DND-41 (cell line): Measurements from ENCODE around the gene CRACR2A.

Experiments used
- ATAC-seq: fragments of 200-7000 bp; cut with Tn5 transposase; 3 replicates; pipeline ENCODE4 v1.9.1; 2021; ENCODE audit warnings: low read depth; ENCODE audit not compliant: insufficient read depth
- DNase-seq: peaks from one replicate; pipeline ENCODE4 v3.0.0-alpha.2; 2020
- H2AFZ ChIP-seq: 2 replicates; pipeline ENCODE4 v1.6.0; 2012; ENCODE audit warnings: low read depth, low read length
- H3K27ac ChIP-seq: 2 replicates; pipeline ENCODE4 v1.5.1; 2012; ENCODE audit warnings: low read length, inconsistent platforms
- H3K27me3 ChIP-seq: fragments of 200-600 bp; sonication (generic); 2 replicates; pipeline ENCODE4 v1.6.0; 2012; ENCODE audit warnings: low read length, mild to moderate bottlenecking, inconsistent platforms; ENCODE audit not compliant: insufficient read depth, poor library complexity
- H3K36me3 ChIP-seq: 2 replicates; pipeline ENCODE4 v1.5.1; 2012; ENCODE audit warnings: low read length, inconsistent platforms; ENCODE audit not compliant: insufficient read depth
- H3K4me1 ChIP-seq: 2 replicates; pipeline ENCODE4 v1.5.1; 2012; ENCODE audit warnings: mild to moderate bottlenecking, low read length; ENCODE audit not compliant: insufficient read depth
- H3K4me2 ChIP-seq: 2 replicates; pipeline ENCODE4 v1.6.0; 2012; ENCODE audit warnings: mild to moderate bottlenecking, moderate library complexity, low read length, inconsistent platforms; ENCODE audit not compliant: insufficient read depth
- H3K4me3 ChIP-seq, 2 experiments: fragments of 200-600 bp in 1 of 2; shearing (Covaris generic) in 1 of 2; 2 replicates each; pipeline ENCODE4 v1.5.1; 2012 to 2016; ENCODE audit warnings: inconsistent platforms in 2 of 2, low read length in 2 of 2, mild to moderate bottlenecking in 2 of 2, low read depth in 1 of 2, moderate library complexity in 1 of 2
- H3K79me2 ChIP-seq: 2 replicates; pipeline ENCODE4 v1.6.0; 2012; ENCODE audit warnings: low read length, inconsistent platforms; ENCODE audit not compliant: insufficient read depth
- H3K9ac ChIP-seq: 2 replicates; pipeline ENCODE4 v1.6.0; 2012; ENCODE audit warnings: low read depth, mild to moderate bottlenecking, inconsistent platforms, low read length, moderate library complexity
- H3K9me3 ChIP-seq: 2 replicates; pipeline ENCODE4 v1.5.1; 2012; ENCODE audit warnings: low read length, moderate library complexity, mild to moderate bottlenecking, inconsistent platforms; ENCODE audit not compliant: insufficient read depth, severe bottlenecking
- H4K20me1 ChIP-seq: 2 replicates; pipeline ENCODE4 v1.6.0; 2012; ENCODE audit warnings: low read length; ENCODE audit not compliant: insufficient read depth
- EZH2 ChIP-seq: IDR thresholded peaks from 3 replicates; pipeline ENCODE4 v1.6.1; 2012; ENCODE audit warnings: borderline replicate concordance, low read depth, mild to moderate bottlenecking, moderate library complexity, low read length, inconsistent platforms; ENCODE audit not compliant: severe bottlenecking
- TF ChIP-seq, protein P1 (sequence below): IDR thresholded peaks from 2 replicates; pipeline ENCODE4 v1.5.1; 2012; ENCODE audit warnings: borderline replicate concordance, low read length, moderate library complexity, mild to moderate bottlenecking; ENCODE audit not compliant: poor library complexity, severe bottlenecking; ENCODE audit errors: extremely low read depth

Gene CRACR2A

DNA sequence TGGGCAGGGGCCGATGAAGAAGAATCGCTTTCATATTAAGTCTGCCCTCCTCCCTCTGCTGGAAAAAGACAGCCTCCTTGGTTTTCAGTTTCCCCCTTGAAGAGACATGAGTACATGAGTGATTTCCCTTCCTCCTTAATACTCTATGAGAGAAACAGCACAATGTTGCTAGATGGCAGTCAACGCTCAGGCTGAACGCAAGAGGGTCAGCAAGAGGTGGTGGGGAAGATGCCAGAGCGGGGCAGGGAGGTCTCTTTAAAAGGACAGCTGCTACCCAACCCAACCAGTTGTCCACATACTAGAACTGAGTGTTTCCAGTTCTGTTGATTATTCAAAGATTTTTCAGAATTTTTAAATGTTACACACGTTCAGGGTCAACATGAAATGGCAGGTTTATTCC, 22.8 kb downstream of the CRACR2A start:
- Histone ChIP-seq H3K4me1 (peaks cover 40% of the 10 kb centered on the region), H4K20me1 (peaks cover 10% of the 10 kb centered on the region; the same call in 1 of the 2 replicates)
- DNase-seq, result no peak

DNA sequence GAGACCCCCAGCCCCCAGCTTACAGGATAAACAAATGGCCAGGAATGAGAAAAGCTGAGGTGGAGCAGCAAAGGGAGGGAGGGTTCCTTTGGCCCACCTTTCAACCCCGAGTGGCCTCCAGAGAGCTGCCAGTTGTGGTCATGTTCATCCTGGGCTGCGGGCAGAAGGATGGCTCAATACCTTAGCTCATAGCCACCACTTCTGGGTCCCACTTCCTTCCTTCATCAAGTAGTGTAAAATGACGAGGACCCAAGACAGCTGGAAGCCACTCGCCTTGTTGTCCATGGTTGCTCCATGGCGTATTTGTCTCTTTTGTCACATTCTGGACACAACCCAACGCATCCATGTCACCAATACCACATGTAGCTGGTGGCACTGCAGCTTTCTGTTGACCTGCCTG, 24.2 kb downstream of the CRACR2A start:
- Histone ChIP-seq H4K20me1 (peaks cover 10% of the 10 kb centered on the region; the same call in 1 of the 2 replicates), H3K27ac (peak overlapping the region; percentile 89), H3K27me3 (no peaks in the 10 kb centered on the region), H3K4me1 (peaks cover 40% of the 10 kb centered on the region), H3K36me3 (peaks cover 38% of the 10 kb centered on the region), H2AFZ (peak overlapping the region; percentile 47), H3K79me2 (no peaks in the 10 kb centered on the region; the same call in 1 of the 2 replicates), H3K9ac (peak overlapping the region; percentile 47), H3K4me3 (peak overlapping the region in 1 of 2 experiments; percentile 42; a peak in 2 of 4 replicates), H3K4me2 (peak overlapping the region; percentile 56), H3K9me3 (peaks cover 11% of the 10 kb centered on the region)
- TF ChIP-seq, protein P1, sequence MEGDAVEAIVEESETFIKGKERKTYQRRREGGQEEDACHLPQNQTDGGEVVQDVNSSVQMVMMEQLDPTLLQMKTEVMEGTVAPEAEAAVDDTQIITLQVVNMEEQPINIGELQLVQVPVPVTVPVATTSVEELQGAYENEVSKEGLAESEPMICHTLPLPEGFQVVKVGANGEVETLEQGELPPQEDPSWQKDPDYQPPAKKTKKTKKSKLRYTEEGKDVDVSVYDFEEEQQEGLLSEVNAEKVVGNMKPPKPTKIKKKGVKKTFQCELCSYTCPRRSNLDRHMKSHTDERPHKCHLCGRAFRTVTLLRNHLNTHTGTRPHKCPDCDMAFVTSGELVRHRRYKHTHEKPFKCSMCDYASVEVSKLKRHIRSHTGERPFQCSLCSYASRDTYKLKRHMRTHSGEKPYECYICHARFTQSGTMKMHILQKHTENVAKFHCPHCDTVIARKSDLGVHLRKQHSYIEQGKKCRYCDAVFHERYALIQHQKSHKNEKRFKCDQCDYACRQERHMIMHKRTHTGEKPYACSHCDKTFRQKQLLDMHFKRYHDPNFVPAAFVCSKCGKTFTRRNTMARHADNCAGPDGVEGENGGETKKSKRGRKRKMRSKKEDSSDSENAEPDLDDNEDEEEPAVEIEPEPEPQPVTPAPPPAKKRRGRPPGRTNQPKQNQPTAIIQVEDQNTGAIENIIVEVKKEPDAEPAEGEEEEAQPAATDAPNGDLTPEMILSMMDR, result no peak
- no peak for TF ChIP-seq EZH2
- DNase-seq (peak; percentile 65), ATAC-seq (peak; percentile 58)

More for the DNA sequence above, 22.8 kb downstream of the CRACR2A start:
- ATAC-seq, result no peak
- Histone ChIP-seq H3K27ac (peak overlapping the region; percentile 60), H3K9me3 (no peaks in the 10 kb centered on the region), H3K27me3 (no peaks in the 10 kb centered on the region), H3K4me3 (no peak overlapping the region), H3K9ac (no peak overlapping the region), H2AFZ (no peak overlapping the region), H3K4me2 (no peak overlapping the region), H3K79me2 (peaks cover 2% of the 10 kb centered on the region; the same call in 1 of the 2 replicates), H3K36me3 (peaks cover 24% of the 10 kb centered on the region)
- TF ChIP-seq, protein P1, result no peak
- no peak for TF ChIP-seq EZH2

DNA sequence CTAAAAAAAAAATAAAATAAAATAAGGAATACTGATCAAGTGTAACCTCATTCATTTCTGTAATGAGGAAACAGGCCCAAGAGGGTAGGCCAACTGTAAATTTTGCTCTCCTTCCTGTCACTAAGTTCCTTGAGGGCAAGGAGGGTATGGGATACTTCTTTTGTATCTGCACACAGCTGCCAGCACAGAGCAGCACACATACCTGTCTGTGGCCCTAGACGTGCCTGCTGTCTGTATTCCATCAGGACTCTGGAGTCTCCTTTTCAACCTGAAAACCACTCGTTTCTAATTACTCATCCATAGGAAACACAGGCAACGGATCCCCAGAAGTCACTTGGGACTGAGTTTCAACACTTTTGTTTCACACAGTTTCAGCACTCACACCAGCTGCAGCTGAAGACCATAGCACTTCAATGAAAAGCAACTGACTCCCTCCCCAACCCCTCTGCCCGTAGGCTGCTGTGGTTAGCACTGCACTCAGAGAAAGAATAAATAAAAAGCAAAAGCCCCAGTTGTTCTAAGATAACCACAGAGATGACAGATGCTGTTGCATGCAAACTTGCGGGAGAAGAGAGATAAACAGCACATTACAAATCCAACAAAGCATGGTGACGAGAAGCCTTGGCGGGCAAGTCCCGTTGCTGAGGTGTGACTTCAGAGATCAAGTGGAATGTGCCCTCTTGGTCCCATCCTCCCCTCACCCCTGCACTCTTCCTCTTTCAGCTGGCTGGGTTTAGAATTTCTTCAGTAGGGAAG, 24.9 kb downstream of the CRACR2A start:
- peaks cover 40% of the 10 kb centered on the region for H3K4me1 ChIP-seq
- peaks cover 39% of the 10 kb centered on the region for H3K36me3 ChIP-seq
- peaks cover 17% of the 10 kb centered on the region for H3K9me3 ChIP-seq
- peak overlapping the region; percentile 47 for H2AFZ ChIP-seq
- H3K27ac ChIP-seq, result peak overlapping the region; percentile 89
- H4K20me1 ChIP-seq, result peaks cover 5% of the 10 kb centered on the region; the same call in 1 of the 2 replicates
- H3K79me2 ChIP-seq, result no peaks in the 10 kb centered on the region; the same call in 1 of the 2 replicates
- no peaks in the 10 kb centered on the region for H3K27me3 ChIP-seq
- TF ChIP-seq EZH2, result no peak
- TF ChIP-seq, protein P1, result no peak
- ATAC-seq (peak; percentile 94), DNase-seq (peak; percentile 87)
- H3K4me3 ChIP-seq, result peak overlapping the region in 1 of 2 experiments; percentile 42; a peak in 2 of 4 replicates
- H3K9ac ChIP-seq, result peak overlapping the region; percentile 47
- H3K4me2 ChIP-seq, result peak overlapping the region; percentile 56
